ENCODE data around the gene KCNIP4.

KCNIP4 gene

GRCh38 chr4:21768349-21769310, 179.9 kb downstream of the KCNIP4 start:
- DNase-seq (ENCODE audit: low spot score) (no peak), FAIRE-seq (no peak)

GRCh38 chr4:21765810-21766407, 182.7 kb downstream of the KCNIP4 start:
- no peak for FAIRE-seq
- peak; percentile 33 for DNase-seq (ENCODE audit: low spot score)

GRCh38 chr4:21763855-21764254, 184.7 kb downstream of the KCNIP4 start:
- DNase-seq (ENCODE audit: low spot score) = no peak
- no peak for FAIRE-seq

- DNase-seq (ENCODE audit: low spot score) (no peak), FAIRE-seq (no peak)
Observed at GRCh38 chr4:21757248-21757647, 191.3 kb downstream of the KCNIP4 start.

GRCh38 chr4:21753084-21753760, 195.3 kb downstream of the KCNIP4 start:
- FAIRE-seq (no peak), DNase-seq (ENCODE audit: low spot score) (peak; percentile 22)

- FAIRE-seq (no peak), DNase-seq (ENCODE audit: low spot score) (no peak)
Observed at GRCh38 chr4:21752616-21753015, 196.0 kb downstream of the KCNIP4 start.

- no peak for FAIRE-seq
Observed at GRCh38 chr4:21749924-21750323, 198.6 kb downstream of the KCNIP4 start.

GRCh38 chr4:21749412-21749811, 199.2 kb downstream of the KCNIP4 start:
- FAIRE-seq (no peak), DNase-seq (ENCODE audit: low spot score) (no peak)

More at GRCh38 chr4:21749924-21750323, 198.6 kb downstream of the KCNIP4 start:
- DNase-seq (ENCODE audit: low spot score) = peak; percentile 8

GRCh38 chr4:21744046-21744445, 204.5 kb downstream of the KCNIP4 start:
- no peak for FAIRE-seq

GRCh38 chr4:21742326-21742725, 206.2 kb downstream of the KCNIP4 start:
- FAIRE-seq (no peak), DNase-seq (ENCODE audit: low spot score) (no peak)

More at GRCh38 chr4:21744046-21744445, 204.5 kb downstream of the KCNIP4 start:
- DNase-seq (ENCODE audit: low spot score) = no peak

- FAIRE-seq (no peak), DNase-seq (ENCODE audit: low spot score) (no peak)
Observed at GRCh38 chr4:21738821-21739220, 209.8 kb downstream of the KCNIP4 start.

GRCh38 chr4:21735866-21736265, 212.7 kb downstream of the KCNIP4 start:
- DNase-seq (ENCODE audit: low spot score) = no peak
- no peak for FAIRE-seq

- DNase-seq (ENCODE audit: low spot score) (no peak), FAIRE-seq (no peak)
Observed at GRCh38 chr4:21733894-21734630, 214.5 kb downstream of the KCNIP4 start.

GRCh38 chr4:21728304-21728703, 220.3 kb downstream of the KCNIP4 start:
- DNase-seq (ENCODE audit: low spot score) (no peak), FAIRE-seq (no peak)

- FAIRE-seq (no peak), DNase-seq (ENCODE audit: low spot score) (no peak)
Observed at GRCh38 chr4:21726255-21726815, 222.2 kb downstream of the KCNIP4 start.

GRCh38 chr4:21722157-21722839, 226.3 kb downstream of the KCNIP4 start:
- no peak for FAIRE-seq
- no peak for DNase-seq (ENCODE audit: low spot score)

- DNase-seq (ENCODE audit: low spot score) = no peak
- FAIRE-seq = no peak
Observed at GRCh38 chr4:21716531-21716930, 232.0 kb downstream of the KCNIP4 start.

- no peak for DNase-seq (ENCODE audit: low spot score)
- no peak for FAIRE-seq
Observed at GRCh38 chr4:21710179-21710835, 238.3 kb downstream of the KCNIP4 start.

- DNase-seq (ENCODE audit: low spot score) (no peak), FAIRE-seq (no peak)
Observed at GRCh38 chr4:21709761-21710160, 238.8 kb downstream of the KCNIP4 start.

GRCh38 chr4:21709031-21709430, 239.5 kb downstream of the KCNIP4 start:
- FAIRE-seq = no peak
- DNase-seq (ENCODE audit: low spot score) = no peak

Measured in urothelium cell line (cell line).